Panc1 (cell line): ENCODE results near the gene SLAMF7. TPM values are rescaled to one million over a fixed set of nuclear protein-coding genes. Genes with fewer than 3 reads are reported as not detected.

ENCODE experiments used
- ATAC-seq: fragments of 200-7000 bp; cut with Tn5 transposase; 2 replicates; pipeline ENCODE4 v1.9.1; 2020; ENCODE audit warnings: mild to moderate bottlenecking, moderate library complexity
- BruUV-seq: library from RNA; stranded (reverse); fragments of 400-500 nt; replicated peaks from 2 replicates; lab custom pipeline; 2021; lab: Mats Ljungman, UMichigan
- CTCF ChIA-PET: fragments of 300-600 bp; sonication (Branson Sonifier 250); formaldehyde crosslinking; loops from one replicate; lab custom pipeline; 2022; ENCODE audit warnings: antibody characterized with exemption; lab: Charles Lee
- POLR2A ChIA-PET: fragments of 300-600 bp; sonication (Branson Sonifier 250); formaldehyde crosslinking; loops from one replicate; lab custom pipeline; 2022; ENCODE audit warnings: antibody characterized with exemption; lab: Charles Lee
- DNase-seq: peaks from one replicate; pipeline ENCODE4 v3.0.0-alpha.2; 2010; ENCODE audit warnings: low read depth, low spot score
- H3K27ac ChIP-seq: 2 replicates; pipeline ENCODE4 v1.5.1; 2011; ENCODE audit warnings: mild to moderate bottlenecking, low read length, inconsistent platforms
- H3K27me3 ChIP-seq: fragments of 200-500 bp; sonication (Bioruptor generic); 2 replicates; pipeline ENCODE4 v1.6.0; 2014; ENCODE audit warnings: low read length, inconsistent platforms; ENCODE audit not compliant: control insufficient read depth, insufficient read depth
- H3K36me3 ChIP-seq: fragments of 200-500 bp; sonication (Bioruptor generic); 2 replicates; pipeline ENCODE4 v1.5.1; 2014; ENCODE audit warnings: inconsistent platforms, mild to moderate bottlenecking, low read length, moderate library complexity; ENCODE audit not compliant: control insufficient read depth, insufficient read depth
- H3K4me1 ChIP-seq: 2 replicates; pipeline ENCODE4 v1.5.1; 2011; ENCODE audit warnings: inconsistent platforms, mild to moderate bottlenecking, low read length, moderate library complexity; ENCODE audit not compliant: control insufficient read depth, insufficient read depth
- H3K4me3 ChIP-seq, 2 experiments: 2 replicates each; pipeline ENCODE4 v1.5.1; 2011 to 2012; ENCODE audit warnings: low read depth in 2 of 2, low read length in 2 of 2, mild to moderate bottlenecking in 2 of 2, inconsistent platforms in 1 of 2, moderate library complexity in 1 of 2
- H3K9me3 ChIP-seq: fragments of 200-500 bp; sonication (Bioruptor generic); 2 replicates; pipeline ENCODE4 v1.5.1; 2014; ENCODE audit warnings: low read depth, mild to moderate bottlenecking, inconsistent platforms, low read length, moderate library complexity; ENCODE audit not compliant: control insufficient read depth, insufficient read depth
- SIN3A ChIP-seq: IDR thresholded peaks from 2 replicates; pipeline ENCODE4 v1.6.1; 2012; ENCODE audit warnings: low read depth, mild to moderate bottlenecking, low read length, moderate library complexity, borderline replicate concordance; ENCODE audit not compliant: insufficient read depth
- TCF7L2 ChIP-seq: IDR thresholded peaks from 2 replicates; pipeline ENCODE4 v1.6.1; 2011; ENCODE audit warnings: mild to moderate bottlenecking, low read depth, low read length, inconsistent platforms
- in situ Hi-C: cut with HindIII; loops from 2 replicates; pipeline ENCODE4 v1.10.0; 2016; ENCODE audit warnings: low sequenced_read_pairs, low pct_unique_long_range_greater_than_20kb
- intact Hi-C: fragments of 100-400 bp; cut with micrococcal nuclease; formaldehyde crosslinking; loops from one replicate; pipeline ENCODE4 v1.10.0; 2022; ENCODE audit not compliant: unreplicated experiment
- total RNA-seq: library from RNA; stranded (reverse); gene quantifications from one replicate; pipeline ENCODE4 v1.2.1, GENCODE V29; 2021; ENCODE audit not compliant: unreplicated experiment
- TF ChIP-seq, protein P1 (sequence below), 2 experiments: IDR thresholded peaks; 2 replicates each; pipeline ENCODE4 v1.6.1; 2011 to 2012; ENCODE audit warnings: low read depth in 2 of 2, control low read depth in 1 of 2, low read length in 1 of 2, mild to moderate bottlenecking in 1 of 2, moderate library complexity in 1 of 2; ENCODE audit not compliant: insufficient read depth in 1 of 2
- TF ChIP-seq, protein P2 (sequence below): fragments of 450-650 bp; IDR thresholded peaks from 2 replicates; pipeline ENCODE4 v1.5.1; 2017; ENCODE audit warnings: mild to moderate bottlenecking

Gene SLAMF7
- total RNA-seq, 1 experiment from 2014 or later, result 0.21 TPM

- no peak overlapping the region for H3K4me3 ChIP-seq
- H3K27ac ChIP-seq, result no peak overlapping the region
- in situ Hi-C loops, result no loop called here
- no peaks in the 10 kb centered on the region for H3K36me3 ChIP-seq
- H3K4me1 ChIP-seq, result no peaks in the 10 kb centered on the region
- DNase-seq (no peak), ATAC-seq (no peak)
- H3K27me3 ChIP-seq, result peaks cover 16% of the 10 kb centered on the region
- ChIA-PET POLR2A (no interaction called here), CTCF (no interaction called here)
- H3K9me3 ChIP-seq, result no peaks in the 10 kb centered on the region
- BruUV-seq, result no TSS peak
- TF ChIP-seq, protein P1, sequence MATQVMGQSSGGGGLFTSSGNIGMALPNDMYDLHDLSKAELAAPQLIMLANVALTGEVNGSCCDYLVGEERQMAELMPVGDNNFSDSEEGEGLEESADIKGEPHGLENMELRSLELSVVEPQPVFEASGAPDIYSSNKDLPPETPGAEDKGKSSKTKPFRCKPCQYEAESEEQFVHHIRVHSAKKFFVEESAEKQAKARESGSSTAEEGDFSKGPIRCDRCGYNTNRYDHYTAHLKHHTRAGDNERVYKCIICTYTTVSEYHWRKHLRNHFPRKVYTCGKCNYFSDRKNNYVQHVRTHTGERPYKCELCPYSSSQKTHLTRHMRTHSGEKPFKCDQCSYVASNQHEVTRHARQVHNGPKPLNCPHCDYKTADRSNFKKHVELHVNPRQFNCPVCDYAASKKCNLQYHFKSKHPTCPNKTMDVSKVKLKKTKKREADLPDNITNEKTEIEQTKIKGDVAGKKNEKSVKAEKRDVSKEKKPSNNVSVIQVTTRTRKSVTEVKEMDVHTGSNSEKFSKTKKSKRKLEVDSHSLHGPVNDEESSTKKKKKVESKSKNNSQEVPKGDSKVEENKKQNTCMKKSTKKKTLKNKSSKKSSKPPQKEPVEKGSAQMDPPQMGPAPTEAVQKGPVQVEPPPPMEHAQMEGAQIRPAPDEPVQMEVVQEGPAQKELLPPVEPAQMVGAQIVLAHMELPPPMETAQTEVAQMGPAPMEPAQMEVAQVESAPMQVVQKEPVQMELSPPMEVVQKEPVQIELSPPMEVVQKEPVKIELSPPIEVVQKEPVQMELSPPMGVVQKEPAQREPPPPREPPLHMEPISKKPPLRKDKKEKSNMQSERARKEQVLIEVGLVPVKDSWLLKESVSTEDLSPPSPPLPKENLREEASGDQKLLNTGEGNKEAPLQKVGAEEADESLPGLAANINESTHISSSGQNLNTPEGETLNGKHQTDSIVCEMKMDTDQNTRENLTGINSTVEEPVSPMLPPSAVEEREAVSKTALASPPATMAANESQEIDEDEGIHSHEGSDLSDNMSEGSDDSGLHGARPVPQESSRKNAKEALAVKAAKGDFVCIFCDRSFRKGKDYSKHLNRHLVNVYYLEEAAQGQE (IDR thresholded peaks at IDR 0.05; ENCODE audit: insufficient read depth in 1 of 2, low read depth in 2 of 2, low read length in 1 of 2), result no peak
- TF ChIP-seq TCF7L2, result no peak
- intact Hi-C loops, result no loop called here
These were observed 30.2 kb upstream of the SLAMF7 start for GRCh38 chr1:160708801-160709200.

- TF ChIP-seq, protein P2, sequence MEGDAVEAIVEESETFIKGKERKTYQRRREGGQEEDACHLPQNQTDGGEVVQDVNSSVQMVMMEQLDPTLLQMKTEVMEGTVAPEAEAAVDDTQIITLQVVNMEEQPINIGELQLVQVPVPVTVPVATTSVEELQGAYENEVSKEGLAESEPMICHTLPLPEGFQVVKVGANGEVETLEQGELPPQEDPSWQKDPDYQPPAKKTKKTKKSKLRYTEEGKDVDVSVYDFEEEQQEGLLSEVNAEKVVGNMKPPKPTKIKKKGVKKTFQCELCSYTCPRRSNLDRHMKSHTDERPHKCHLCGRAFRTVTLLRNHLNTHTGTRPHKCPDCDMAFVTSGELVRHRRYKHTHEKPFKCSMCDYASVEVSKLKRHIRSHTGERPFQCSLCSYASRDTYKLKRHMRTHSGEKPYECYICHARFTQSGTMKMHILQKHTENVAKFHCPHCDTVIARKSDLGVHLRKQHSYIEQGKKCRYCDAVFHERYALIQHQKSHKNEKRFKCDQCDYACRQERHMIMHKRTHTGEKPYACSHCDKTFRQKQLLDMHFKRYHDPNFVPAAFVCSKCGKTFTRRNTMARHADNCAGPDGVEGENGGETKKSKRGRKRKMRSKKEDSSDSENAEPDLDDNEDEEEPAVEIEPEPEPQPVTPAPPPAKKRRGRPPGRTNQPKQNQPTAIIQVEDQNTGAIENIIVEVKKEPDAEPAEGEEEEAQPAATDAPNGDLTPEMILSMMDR, result no peak
- TF ChIP-seq SIN3A, result no peak
- Histone ChIP-seq H3K4me1 (no peaks in the 10 kb centered on the region), H3K27me3 (peaks cover 16% of the 10 kb centered on the region), H3K36me3 (no peaks in the 10 kb centered on the region), H3K9me3 (no peaks in the 10 kb centered on the region), H3K27ac (no peak overlapping the region), H3K4me3 (no peak overlapping the region)
- intact Hi-C loops, result no loop called here
- POLR2A ChIA-PET, result no interaction called here
- DNase-seq (no peak), ATAC-seq (no peak)
- no TSS peak for BruUV-seq
- in situ Hi-C loops, result no loop called here
- CTCF ChIA-PET, result no interaction called here
These were observed 29.3 kb upstream of the SLAMF7 start for GRCh38 chr1:160709715-160710114.

DNA sequence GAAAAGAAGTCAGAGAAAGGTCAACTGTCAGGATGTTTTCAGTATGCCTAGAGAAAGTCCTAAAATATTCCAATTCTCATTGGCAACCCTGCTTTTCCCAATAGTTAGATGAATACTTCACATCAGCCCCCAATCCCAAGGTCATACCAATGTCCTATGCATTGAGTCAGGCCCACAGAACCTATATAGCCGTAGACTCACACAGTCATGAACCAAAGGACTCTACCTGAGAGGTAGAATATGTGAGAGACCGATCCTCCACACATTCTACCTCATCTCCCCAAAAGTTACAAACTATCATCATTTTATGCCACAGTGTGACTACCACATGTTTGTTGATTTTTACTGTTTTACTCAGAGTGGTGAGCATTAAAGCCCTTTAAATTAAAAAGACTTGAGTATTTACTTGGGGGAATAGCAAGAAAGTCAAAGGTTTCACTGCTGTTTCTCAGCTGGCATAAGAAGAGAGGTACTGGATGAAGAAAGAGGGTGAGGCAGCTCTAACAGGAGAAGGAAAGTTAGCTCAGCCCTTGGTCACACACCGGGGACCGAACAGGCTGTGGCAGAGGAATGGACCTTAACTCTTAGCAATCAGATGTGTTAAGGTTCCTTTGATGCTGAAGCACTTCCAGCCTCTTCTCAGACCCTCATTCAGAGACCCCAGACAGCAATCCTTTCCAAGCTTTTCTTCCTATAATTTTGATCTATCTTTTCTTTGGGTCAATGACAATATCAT, 28.4 kb upstream of the SLAMF7 start:
- Histone ChIP-seq H3K27ac (no peak overlapping the region), H3K36me3 (no peaks in the 10 kb centered on the region), H3K4me3 (no peak overlapping the region), H3K4me1 (no peaks in the 10 kb centered on the region), H3K27me3 (peaks cover 13% of the 10 kb centered on the region), H3K9me3 (no peaks in the 10 kb centered on the region)
- ATAC-seq (no peak), DNase-seq (no peak)
- in situ Hi-C loops, result no loop called here
- POLR2A ChIA-PET, result no interaction called here
- CTCF ChIA-PET, result no interaction called here
- TF ChIP-seq SIN3A, result no peak
- intact Hi-C loops, result no loop called here
- no TSS peak for BruUV-seq
